Stimulated activated CD4-positive, alpha-beta T cell treated with anti-CD3 and anti-CD28 coated beads, TNF-alpha, amount 100 ng/mL, for 24 hours (primary cell): ENCODE measurements around the gene ITPK1.
"Not testable (repeated sequence)": the region's sequence is repeated elsewhere in the genome, so short reads cannot be mapped to it uniquely, and the experiment has no call there.

ENCODE experiments used
- DNase-seq, 3 experiments: peaks; one replicate each; pipeline ENCODE4 v3.0.0-alpha.2; 2020; ENCODE audit warnings: low read depth in 3 of 3

Gene ITPK1

DNA sequence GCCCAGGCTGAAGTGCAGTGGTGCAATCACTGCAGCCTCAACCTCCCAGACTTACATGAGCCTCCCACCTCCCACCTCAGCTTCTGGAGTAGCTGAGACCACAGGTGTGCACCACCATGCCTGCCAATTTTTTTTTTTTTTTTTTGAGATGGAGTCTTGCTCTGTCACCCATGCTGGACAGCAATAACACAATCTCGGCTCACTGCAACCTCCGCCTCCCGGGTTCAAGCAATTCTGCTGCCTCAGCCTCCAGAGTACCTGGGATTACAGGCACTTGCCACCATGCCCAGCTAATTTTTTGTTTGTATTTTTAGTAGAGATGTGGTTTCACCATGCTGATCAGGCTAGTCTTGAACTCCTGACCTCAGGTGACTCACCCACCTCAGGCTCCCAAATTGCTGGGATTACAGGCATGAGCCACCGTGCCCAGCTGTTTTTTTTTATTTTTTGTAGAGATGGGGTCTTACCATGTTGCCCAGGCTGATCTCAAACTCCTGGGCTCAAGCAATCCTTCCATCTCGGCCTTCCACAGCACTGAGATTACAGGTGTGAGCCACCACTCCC, 15.6 kb upstream of the ITPK1 start:
- not testable (repeated sequence) for DNase-seq

DNA sequence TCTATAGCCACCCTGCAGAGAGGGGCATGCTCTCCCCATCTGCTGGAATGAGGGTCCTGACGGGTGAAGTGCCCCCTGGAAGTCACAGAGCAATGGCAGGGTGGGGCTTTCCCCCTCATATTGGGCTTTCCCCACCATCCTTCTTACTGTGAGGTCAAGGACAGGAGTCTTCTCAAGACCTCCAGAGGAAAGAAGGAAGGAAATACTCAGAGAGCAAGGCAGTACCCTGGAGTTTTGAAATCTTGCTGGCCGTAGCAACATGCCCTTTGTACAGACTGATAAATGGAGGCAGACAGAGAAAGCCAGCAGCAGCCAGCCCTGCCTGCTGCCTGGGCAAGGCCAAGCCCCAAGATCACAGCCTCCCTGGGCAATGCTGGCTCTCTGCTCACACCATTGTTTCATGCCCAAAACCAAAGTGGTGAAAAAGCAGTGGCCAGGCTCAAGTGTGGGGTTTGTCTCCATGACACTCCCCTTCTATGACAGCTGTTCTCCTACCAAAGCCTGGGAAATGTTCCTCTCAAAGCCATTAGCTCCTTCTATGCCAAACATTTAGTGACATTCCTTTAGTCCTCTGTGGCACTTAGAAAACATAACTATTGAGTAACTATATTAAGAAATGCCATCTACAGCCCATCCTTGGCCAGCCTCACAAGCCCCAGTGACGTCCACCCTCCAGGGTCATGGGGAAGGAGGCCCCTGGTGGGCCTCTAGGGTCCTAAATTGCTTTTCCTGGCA, 13.2 kb upstream of the ITPK1 start:
- no peak for DNase-seq

DNA sequence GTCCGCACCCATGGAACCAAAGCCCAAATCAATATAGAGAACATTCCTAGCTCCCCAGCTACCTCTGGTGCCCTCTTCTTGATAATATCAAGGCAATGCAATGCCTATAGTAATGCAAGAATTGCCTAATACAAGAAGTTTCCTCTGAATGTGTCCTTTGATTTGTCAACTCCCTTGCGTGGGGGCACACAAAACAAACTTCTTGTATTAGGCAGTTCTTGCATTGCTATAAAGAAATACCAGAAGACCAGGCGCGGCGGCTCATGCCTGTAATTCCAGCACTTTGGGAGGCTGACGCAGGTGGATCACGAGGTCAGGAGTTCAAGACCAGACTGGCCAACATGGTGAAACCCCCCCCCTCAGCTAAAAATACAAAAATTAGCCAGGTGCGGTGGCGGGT, 10.4 kb upstream of the ITPK1 start:
- DNase-seq: no peak

DNA sequence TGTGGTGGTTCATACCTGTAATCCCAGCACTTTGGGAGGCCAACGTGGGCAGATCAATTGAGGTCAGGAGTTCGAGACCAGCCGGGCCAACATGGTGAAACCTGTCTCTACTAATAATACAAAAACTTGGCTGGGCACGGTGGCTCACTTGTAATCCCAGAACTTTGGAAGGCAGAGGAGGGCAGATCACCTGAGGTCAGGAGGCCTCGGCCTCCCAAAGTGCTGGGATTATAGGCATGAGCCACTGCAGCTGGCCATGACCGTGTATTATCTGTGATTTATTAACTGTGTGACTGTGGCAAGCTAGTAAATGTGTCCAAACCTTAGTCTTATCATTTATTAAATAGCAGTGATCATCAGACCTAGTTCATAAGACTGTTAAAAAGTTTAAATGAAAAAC, 7.1 kb upstream of the ITPK1 start:
- no peak for DNase-seq

DNA sequence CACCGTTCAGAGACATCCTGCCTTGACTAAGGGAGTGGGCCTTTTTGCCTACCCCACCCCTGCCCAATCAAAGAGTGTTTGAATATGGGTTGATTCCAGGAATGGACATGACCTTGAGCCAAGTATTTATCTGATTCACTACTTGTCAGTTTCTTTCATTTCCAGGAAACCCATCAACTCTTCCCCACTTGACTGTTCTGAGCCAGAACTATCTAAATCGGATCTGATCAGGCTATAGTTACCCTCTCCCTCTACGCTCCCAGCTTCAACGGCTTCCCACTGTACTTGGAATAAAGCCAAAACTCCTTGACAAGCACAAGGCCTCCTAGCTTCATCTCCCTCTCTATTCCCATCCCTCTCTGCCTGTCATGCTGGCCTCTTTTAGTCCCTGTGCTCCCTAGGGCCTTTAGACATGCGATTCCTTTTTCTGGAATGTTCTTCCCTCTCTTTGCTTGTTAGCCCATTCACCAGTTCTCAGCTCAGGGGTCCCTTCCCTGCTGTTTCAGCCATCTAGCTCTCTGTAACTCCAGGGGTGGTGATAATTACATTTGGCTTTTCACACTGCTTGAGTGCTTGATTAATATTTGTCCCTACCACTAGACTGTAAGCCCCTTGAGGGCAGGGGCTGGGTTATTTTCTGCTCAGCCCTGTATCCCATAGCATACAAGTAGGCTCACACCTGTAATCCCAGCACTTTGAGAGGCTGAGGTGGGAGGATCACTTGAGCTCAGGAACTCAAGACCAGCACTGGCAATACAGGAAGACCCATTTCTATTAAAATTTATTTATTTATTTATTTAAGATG, 5.5 kb upstream of the ITPK1 start:
- no peak for DNase-seq

DNA sequence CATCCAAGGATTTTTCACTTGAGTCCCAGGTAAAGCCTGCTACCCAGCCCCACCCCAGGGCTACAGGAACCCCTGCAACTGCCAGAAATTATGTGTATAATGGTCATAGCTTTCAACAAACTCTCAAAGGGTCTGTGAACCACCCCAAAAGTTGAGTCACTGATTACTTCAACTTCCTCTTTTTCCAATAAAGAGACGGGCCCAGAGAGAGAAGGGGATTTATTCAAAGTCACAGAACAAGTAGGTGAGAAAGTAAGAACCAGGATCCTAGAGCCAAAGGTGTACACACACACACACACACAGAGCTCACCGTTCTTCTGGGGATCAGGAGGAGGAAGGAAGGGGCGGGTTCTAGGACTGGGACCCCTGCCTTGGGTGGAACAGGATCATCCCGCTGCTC, 4.8 kb upstream of the ITPK1 start:
- no peak for DNase-seq

DNA sequence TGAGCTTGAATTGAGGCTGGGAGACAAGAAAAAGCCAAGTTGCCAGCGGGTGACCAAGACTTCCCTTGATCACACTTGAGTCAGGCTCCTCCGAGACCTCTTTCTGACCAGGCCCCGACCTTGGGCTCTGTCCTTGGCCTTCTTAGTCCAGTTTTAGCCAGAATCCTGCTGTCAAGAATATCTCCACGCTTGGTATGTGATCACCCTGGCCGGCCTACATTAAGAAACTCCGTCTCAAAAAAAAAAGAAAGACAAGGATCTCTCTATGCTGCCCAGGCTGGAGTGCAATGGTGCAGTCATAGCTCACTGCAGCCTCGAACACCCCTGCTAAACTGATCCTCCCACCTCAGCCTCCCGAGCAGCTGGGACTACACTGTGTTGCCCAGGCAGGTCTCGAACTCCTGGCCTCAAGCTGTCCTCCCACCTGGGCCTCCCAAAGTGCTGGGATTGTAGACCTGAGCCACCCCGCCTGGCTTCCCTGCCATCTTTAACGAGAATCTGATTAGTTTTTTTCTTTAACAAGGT, 1.0 kb upstream of the ITPK1 start:
- no peak for DNase-seq

DNA sequence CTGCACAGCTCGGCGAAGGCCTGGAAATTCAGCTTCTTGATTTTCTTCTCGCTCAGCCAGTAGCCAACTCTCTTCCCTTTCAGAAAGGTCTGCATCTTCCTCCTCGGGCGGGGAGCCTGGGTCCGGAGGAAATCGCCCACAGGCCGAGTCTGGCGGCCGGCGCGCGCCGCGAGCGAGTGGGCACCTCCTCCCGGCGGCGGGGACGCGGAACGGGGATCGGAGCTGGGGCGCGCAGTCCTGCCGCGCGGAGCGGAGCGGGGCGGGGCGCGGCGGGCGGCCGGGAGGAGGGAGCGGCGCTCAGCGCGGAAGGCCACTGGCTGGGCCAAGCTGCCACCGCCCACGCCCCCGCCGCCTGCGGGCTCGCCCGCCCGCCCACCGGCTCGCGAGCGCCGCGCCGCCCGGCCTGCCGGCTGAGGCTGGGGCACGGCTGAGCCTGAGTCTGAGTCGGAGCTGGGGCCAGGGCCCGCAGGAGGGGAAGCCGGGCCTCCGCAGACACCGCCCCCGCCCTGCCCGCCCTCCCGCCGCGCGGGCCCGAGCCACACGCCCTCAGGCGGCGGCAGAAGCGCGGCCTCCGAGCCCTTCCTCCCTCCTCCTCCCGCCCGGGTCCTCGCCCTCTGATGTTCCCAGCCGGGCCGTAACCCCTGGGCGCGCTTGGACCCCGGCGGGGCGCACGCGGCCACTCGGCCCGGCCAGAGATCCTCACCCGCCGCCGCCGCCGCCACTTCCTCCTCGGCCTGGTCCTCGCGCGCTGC, 480 bp downstream of the ITPK1 start:
- peak; percentile 53 to 87 (median 72) for DNase-seq

DNA sequence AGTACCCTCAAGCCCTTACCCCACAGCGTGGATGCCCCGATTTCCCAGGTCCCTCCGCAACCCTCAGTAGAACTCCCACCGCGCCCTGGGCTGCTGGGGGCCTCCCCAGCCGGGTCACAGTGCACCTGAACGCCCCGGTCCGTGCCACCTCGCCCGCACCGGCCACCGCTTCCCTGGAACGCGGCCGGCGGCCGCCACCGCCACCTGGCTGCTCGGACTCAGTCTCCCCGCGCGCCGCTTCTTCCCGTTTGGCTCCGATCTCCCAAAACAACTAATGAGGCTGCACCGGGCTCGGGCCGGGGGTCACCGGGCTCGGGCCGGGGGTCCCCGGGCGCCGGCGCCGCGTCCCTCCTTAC, 1.0 kb downstream of the ITPK1 start:
- no peak for DNase-seq

DNA sequence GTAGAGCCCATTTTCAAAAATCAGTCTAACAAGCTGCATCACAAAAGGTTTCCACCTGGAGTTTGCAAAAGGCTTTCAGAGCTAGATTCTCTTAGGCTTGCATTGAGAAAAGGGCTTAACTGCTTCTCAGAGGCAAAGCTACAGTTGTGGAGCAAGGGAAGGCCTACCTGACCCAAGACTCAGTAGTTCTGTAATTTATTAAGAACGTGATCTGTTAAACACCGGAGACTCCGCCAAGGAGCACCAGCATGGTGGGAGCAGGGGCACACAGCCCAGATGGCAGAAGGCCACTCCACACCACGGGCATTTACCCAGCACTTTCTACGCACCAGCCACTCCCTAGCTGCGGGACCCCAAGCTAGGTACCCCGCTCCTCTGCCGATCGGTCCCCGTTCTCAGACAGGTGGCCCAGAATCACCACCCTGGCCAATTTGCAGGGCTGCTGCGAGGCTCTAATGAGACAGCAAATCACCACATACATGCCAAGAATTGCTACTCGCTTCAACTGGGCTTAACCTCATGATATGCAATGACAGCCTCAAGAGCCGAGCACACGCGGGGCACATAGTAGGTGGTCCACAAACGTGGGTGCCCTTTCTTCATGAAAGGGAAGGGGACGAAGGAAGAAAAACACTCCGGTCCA, 1.5 kb downstream of the ITPK1 start:
- no peak for DNase-seq

DNA sequence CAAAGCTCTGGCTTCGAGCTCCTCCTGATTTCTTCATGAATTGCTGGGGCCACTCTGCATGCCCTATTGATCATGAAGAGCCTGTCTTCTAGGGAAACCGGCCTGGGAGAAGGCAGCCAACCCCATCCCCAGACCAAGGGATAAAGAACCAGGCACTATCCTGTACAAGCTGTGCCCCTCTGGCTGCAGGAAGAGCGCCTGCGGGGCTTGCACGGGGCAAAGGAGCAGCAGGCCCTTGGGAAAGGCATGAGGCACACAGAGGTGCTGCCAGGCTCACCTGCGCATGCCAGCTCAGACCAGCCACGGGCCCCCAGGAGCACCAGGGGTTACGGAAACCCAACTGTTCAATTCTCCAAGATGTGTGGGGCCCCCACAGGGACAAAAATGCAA, 2.1 kb downstream of the ITPK1 start:
- DNase-seq: no peak

DNA sequence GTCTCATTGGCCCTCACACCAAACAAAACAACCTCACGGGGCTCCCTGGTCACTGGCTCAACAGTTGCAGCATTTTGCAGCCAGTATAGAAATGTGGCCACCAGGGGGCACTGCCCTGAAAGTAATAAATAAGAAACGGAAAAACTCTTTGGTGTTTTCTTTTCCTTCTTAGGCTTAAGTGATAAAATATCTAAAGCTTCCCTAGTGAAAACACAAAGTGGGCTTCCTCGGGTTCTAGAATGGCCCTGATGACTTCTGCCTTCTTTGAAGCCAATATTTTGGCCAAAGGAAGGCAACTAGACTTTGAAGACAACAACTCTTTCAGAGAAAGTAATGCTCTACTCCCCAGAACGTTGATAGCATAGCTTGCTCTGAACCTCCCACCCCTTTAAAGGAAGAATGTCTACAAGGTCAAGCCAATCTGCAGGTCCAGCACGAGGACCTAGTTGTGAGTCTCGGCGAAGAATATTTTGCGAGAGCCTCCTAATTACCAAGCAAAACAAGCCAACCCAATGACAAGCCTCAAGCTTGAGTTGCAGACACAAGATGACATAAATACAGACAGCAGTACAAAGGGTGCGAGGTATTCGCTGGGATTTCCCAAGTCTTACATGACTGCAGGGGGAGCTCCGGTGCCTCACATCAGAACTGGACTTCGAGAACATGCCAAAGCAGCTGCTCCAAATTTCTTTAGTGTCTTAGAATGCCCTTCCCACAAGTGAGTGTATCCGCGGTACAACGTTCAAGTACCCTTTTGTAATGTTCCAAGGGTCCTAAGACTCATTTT, 2.6 kb downstream of the ITPK1 start:
- DNase-seq: peak; percentile 49 to 68 (median 64)

DNA sequence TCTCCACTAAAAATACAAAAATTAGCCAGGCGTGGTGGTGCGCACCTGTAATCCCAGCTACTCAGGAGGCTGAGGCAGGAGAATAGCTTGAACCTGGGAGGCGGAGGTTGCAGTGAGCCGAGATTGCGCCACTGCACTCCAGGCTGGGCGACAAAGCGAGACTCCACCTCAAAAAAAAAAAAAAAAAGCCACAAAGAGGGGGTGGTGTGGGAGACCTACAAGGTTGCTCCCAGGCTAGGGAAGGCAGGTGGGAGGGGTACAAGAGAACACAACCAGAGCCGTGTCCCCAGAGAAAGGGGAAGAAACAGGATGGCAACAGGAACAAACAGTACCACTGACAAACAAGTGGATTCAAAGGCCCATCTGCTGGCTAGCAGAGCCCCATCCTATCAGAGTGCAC, 4.2 kb downstream of the ITPK1 start:
- DNase-seq: not testable (repeated sequence)

DNA sequence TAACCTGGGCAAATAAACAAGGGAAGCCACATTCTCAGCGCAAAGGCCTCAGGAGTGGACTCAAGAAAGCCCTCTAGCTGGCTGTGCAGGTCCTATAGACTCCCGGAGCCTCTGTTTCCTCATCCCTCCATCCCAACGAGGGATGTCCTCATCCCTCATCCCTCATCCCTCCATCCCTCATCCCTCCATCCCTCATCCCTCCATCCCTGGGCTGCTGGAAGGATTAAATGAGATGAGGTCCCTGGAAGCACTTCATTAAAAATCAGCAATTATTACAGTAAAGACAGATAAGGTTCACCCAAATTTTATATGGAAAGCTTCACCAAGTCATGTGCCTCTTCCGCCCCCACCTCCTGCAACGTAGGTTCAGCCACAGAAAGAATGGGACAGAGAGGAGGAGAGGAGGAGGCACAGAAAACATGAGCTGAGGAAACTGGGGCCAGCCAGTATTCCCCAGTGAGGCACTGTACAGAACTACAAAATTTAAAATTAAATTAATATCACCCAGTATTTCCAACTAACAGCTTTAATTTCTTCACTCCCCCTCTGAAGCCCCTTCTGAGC, 4.8 kb downstream of the ITPK1 start:
- no peak for DNase-seq

DNA sequence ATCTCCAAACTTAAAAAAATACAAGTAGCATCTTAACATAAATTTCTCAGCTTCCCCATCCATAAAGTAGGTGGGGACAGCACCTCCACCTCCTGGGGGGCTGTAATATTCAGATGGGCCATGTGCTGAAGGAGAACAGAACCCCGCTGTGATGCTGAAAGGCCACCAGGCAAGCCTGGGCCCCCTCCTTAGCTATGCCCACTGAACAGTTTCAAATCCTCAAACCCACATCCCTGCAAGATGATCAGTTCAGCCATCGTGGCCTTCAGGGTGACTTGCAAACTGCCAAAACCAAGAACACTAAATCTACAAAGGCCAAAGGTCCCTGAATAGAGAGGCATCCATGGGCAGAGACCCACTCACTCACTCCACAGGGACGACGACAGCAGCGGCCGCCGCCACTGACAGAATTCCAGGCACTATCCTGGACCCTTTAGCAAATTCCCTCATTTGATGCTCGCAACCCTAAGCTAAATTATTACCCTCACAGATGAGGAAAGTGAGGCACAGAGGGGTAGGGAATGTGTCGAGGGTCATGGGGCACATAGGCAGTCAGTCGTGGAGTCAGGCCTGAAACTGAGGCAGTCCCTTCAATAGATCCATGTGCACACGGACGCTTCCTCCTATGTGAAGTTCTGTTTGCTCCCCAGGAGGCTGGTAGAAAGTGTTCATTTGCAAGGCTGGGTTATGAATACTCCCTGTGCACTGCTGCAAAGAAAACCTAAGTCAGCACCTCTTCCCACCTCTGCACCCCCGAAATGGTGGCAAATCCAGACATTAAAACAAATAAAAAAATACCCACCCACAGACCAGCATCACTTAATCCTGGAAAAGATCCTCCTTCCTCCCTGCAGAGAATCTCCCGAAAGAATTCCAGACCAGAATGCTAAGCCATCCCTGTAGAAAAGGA, 5.9 kb downstream of the ITPK1 start:
- DNase-seq: no peak

DNA sequence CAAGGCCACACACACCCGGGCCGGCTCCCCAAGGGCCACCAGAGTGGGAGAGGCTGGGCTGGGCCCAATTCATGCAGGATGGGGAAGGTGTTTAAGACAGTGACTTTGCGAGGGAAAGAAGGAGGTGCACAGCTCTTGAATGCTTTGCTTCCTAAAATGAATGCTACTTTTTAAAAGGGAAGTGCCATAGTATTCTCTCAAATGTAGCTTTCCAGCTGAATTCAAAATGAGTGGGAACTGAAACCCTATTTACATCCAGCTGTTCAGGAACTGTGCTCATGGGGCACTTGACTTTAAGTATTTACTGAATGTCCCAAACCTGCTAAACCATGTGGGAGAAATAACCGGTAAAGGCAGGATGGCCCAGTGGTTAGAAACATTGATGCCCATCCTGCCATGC, 7.6 kb downstream of the ITPK1 start:
- DNase-seq: no peak

DNA sequence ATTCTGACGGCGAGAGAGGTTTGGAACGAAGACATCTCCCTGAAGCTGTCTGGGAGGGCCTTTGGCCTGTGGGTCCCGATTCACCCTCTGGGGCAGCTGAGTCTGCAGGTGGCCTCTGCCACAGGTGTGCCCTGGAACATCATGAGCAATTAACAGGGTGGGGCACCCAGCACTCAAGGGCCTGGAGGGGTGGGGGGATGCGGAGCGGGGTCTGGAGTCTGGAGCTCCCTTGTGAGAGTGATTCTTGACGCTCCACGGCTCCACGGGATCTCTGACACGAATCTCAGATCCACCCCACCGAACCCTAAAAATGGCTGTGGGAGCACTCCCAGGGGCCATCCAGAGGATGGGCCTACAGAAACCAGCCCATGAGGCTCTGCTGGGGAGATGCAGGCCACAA, 8.3 kb downstream of the ITPK1 start:
- no peak for DNase-seq

DNA sequence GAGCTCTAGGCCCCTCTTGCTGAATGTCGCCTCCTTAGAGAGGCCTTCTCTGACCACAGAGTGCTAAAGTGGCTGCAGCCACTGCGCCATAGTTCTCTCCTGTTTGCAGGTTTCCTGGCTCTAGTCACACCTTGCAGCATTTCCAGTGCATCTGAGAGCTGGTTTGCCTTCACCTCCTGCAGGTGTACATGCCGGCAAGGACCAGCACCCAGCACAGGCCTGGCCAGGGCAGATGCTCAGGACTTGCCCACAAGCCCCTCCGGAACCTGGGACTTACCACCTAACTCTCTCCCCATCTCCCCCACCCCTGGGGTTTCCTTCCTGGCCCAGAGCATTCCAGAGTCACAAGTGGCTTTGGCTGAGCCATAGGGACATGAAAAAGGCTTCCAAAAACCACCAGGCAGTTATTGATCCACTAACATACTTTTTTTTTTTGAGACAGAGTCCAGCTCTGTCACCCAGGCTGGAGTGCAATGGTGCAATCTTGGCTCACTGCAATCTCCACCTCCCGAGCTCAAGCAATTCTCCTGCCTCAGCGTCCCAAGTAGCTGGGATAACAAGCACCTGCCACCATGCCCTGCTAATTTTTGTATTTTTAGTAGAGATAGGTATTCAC, 9.1 kb downstream of the ITPK1 start:
- DNase-seq: no peak

DNA sequence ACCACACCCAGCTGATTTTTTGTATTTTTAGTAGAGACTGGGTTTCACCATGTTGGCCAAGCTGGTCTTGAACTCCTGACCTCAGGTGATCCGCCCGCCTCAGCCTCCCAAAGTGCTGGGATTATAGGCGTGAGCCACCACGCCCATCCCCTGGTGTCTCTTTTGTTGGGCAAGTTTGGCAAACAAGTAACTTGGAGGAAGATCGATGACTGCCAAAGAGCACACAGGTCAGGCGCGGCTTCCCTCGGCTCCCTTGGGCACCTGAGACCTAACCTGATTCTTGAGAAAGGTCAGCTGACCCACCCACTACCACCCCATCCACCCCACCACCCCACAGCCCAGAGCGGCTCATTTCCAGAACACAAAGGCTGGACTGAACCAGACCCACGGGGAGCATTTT, 9.9 kb downstream of the ITPK1 start:
- DNase-seq: not testable (repeated sequence)
